IMR-90 (cell line): ENCODE measurements around the gene MCF2L2. TPM values are rescaled to one million over a fixed set of nuclear protein-coding genes. Genes with fewer than 3 reads are reported as not detected.

Experiments used
- ATAC-seq: fragments of 200-7000 bp; cut with Tn5 transposase; 2 replicates; pipeline ENCODE4 v1.9.1; 2020; ENCODE audit warnings: low read depth, mild to moderate bottlenecking, moderate library complexity
- BruUV-seq: library from RNA; stranded (reverse); fragments of 400-500 nt; replicated peaks from 2 replicates; lab custom pipeline; 2021; lab: Mats Ljungman, UMichigan
- CTCF ChIA-PET: fragments of 300-600 bp; formaldehyde crosslinking; extraction: SDS; loops from one replicate; lab custom pipeline; 2021; ENCODE audit warnings: antibody characterized with exemption; lab: Yijun Ruan, JAX
- POLR2A ChIA-PET: fragments of 300-600 bp; sonication (Branson Sonifier 250); formaldehyde crosslinking; loops from one replicate; lab custom pipeline; 2022; ENCODE audit warnings: antibody characterized with exemption; ENCODE audit not compliant: unreplicated experiment; lab: Charles Lee
- DNase-seq: peaks from one replicate; pipeline ENCODE4 v3.0.0; 2013
- H2AFZ ChIP-seq: replicated peaks from 2 replicates; pipeline ENCODE3; 2013; ENCODE audit warnings: low read length, mild to moderate bottlenecking; ENCODE audit not compliant: poor library complexity
- H2AK5ac ChIP-seq: 2 replicates; pipeline ENCODE4 v1.6.1; 2013; ENCODE audit warnings: low read depth, low read length, inconsistent platforms
- H2AK9ac ChIP-seq: replicated peaks from 2 replicates; pipeline ENCODE3; 2013; ENCODE audit warnings: mild to moderate bottlenecking, low read depth, low read length, moderate library complexity; ENCODE audit not compliant: poor library complexity
- H2BK120ac ChIP-seq: 2 replicates; pipeline ENCODE4 v1.6.1; 2013; ENCODE audit warnings: low read depth, low read length, inconsistent platforms
- H2BK15ac ChIP-seq: 3 replicates; pipeline ENCODE4 v1.6.1; 2013; ENCODE audit warnings: low read depth, low read length, inconsistent platforms
- H2BK20ac ChIP-seq: 2 replicates; pipeline ENCODE4 v1.6.1; 2013; ENCODE audit warnings: low read depth, mild to moderate bottlenecking, inconsistent platforms, low read length, moderate library complexity
- H2BK5ac ChIP-seq: 2 replicates; pipeline ENCODE4 v1.6.1; 2013; ENCODE audit warnings: mild to moderate bottlenecking, low read depth, low read length, inconsistent platforms; ENCODE audit not compliant: poor library complexity, severe bottlenecking
- H3K14ac ChIP-seq: replicated peaks from 2 replicates; pipeline ENCODE4 v1.6.1; 2013; ENCODE audit warnings: low read depth, low read length, inconsistent platforms
- H3K18ac ChIP-seq: 2 replicates; pipeline ENCODE4 v1.6.1; 2013; ENCODE audit warnings: low read depth, low read length, control low read depth
- H3K23ac ChIP-seq: 2 replicates; pipeline ENCODE4 v1.6.1; 2013; ENCODE audit warnings: low read depth, low read length, inconsistent platforms
- H3K27ac ChIP-seq: 2 replicates; pipeline ENCODE4 v1.5.1; 2013; ENCODE audit warnings: mild to moderate bottlenecking, control low read depth, low read length; ENCODE audit not compliant: insufficient read depth
- H3K27me3 ChIP-seq: 2 replicates; pipeline ENCODE4 v1.6.1; 2013; ENCODE audit warnings: low read length; ENCODE audit not compliant: control insufficient read depth, insufficient read depth
- H3K36me3 ChIP-seq: 2 replicates; pipeline ENCODE4 v1.6.1; 2013; ENCODE audit warnings: low read length, mixed read lengths; ENCODE audit not compliant: control insufficient read depth, insufficient read depth
- H3K4ac ChIP-seq: 2 replicates; pipeline ENCODE4 v1.6.1; 2013; ENCODE audit warnings: low read depth, low read length, inconsistent platforms
- H3K4me1 ChIP-seq: 2 replicates; pipeline ENCODE4 v1.6.1; 2013; ENCODE audit warnings: low read length, mixed read lengths; ENCODE audit not compliant: control insufficient read depth, insufficient read depth
- H3K4me2 ChIP-seq: 2 replicates; pipeline ENCODE4 v1.6.1; 2013; ENCODE audit warnings: low read depth, mild to moderate bottlenecking, control low read depth, low read length, moderate library complexity
- H3K4me3 ChIP-seq: 2 replicates; pipeline ENCODE4 v1.5.1; 2013; ENCODE audit warnings: low read depth, mild to moderate bottlenecking, control low read depth, low read length, moderate library complexity; ENCODE audit not compliant: insufficient read depth
- H3K56ac ChIP-seq: 2 replicates; pipeline ENCODE4 v1.6.1; 2013; ENCODE audit warnings: low read length, inconsistent platforms; ENCODE audit not compliant: insufficient read depth; ENCODE audit errors: extremely low read depth
- H3K79me1 ChIP-seq, 2 experiments: 2 replicates each; pipeline ENCODE4 v1.6.1; 2013; ENCODE audit warnings: low read length in 2 of 2, inconsistent platforms in 1 of 2, low read depth in 1 of 2
- H3K9ac ChIP-seq: 2 replicates; pipeline ENCODE4 v1.6.1; 2013; ENCODE audit warnings: low read depth, low read length, control low read depth
- H3K9me1 ChIP-seq: 2 replicates; pipeline ENCODE4 v1.6.1; 2013; ENCODE audit warnings: low read length, inconsistent platforms; ENCODE audit not compliant: insufficient read depth
- H3K9me3 ChIP-seq: 2 replicates; pipeline ENCODE4 v1.6.1; 2013; ENCODE audit warnings: low read length; ENCODE audit not compliant: control insufficient read depth, insufficient read depth
- H4K20me1 ChIP-seq: 2 replicates; pipeline ENCODE4 v1.6.1; 2013; ENCODE audit warnings: low read length, inconsistent platforms; ENCODE audit not compliant: insufficient read depth
- H4K5ac ChIP-seq: 2 replicates; pipeline ENCODE4 v1.6.1; 2013; ENCODE audit warnings: mild to moderate bottlenecking, low read depth, low read length, control low read depth
- H4K8ac ChIP-seq, 2 experiments: 2 replicates each; pipeline ENCODE4 v1.6.1; 2013; ENCODE audit warnings: low read depth in 2 of 2, low read length in 2 of 2, control low read depth in 1 of 2, inconsistent platforms in 1 of 2
- H4K91ac ChIP-seq: 2 replicates; pipeline ENCODE4 v1.6.1; 2013; ENCODE audit warnings: low read depth, low read length, inconsistent platforms; ENCODE audit not compliant: insufficient read depth
- BHLHE40 ChIP-seq: fragments of 150-350 bp; IDR thresholded peaks from 2 replicates; pipeline ENCODE4 v1.6.1; 2016; ENCODE audit warnings: mild to moderate bottlenecking, low read depth, low read length
- WGBS, 2 experiments: methylation state at CpG; one replicate each; pipeline versions ENCODE4 v1.1.5 to v1.1.7; 2013; ENCODE audit warnings: missing lambda C conversion rate in 2 of 2; ENCODE audit not compliant: insufficient read length in 1 of 2; ENCODE audit errors: extremely low coverage in 2 of 2; 5-methylcytosine and 5-hydroxymethylcytosine counted together
- dilution Hi-C: fragments of 300-500 bp; cut with HindIII; formaldehyde crosslinking; loops from one replicate; pipeline ENCODE4 v1.14.3; 2018; ENCODE audit warnings: low sequenced_read_pairs; ENCODE audit not compliant: unreplicated experiment
- in situ Hi-C: fragments of 300-500 bp; cut with MboI; formaldehyde crosslinking; loops from 3 replicates; pipeline ENCODE4 v1.14.3; 2019; ENCODE audit warnings: low sequenced_read_pairs, inconsistent platforms, mixed read lengths
- intact Hi-C: fragments of 100-400 bp; cut with micrococcal nuclease; formaldehyde crosslinking; loops from 2 replicates; pipeline ENCODE4 v1.10.0; 2022
- polyA plus RNA-seq, 3 experiments: library from polyadenylated mRNA; depleted of rRNA; stranded (reverse); fragments of >200 nt; gene quantifications; 2 replicates each; pipeline ENCODE4 v1.2.3, GENCODE V29; 2012; ENCODE audit warnings: low replicate concordance in 1 of 3
- total RNA-seq: library from RNA; depleted of rRNA; stranded (reverse); fragments of >200 nt; gene quantifications from 2 replicates; pipeline ENCODE4 v1.2.3, GENCODE V29; 2012
- TF ChIP-seq, protein P1 (sequence below): fragments of 150-350 bp; IDR thresholded peaks from 2 replicates; pipeline ENCODE4 v1.6.1; 2016; ENCODE audit warnings: low read depth, mild to moderate bottlenecking, low read length, moderate library complexity, borderline replicate concordance

Gene MCF2L2
- total and polyA plus RNA-seq, 2 of the 4 experiments (the other 2 are of a cell fraction) = under 0.01 TPM; not detected in 1

DNA sequence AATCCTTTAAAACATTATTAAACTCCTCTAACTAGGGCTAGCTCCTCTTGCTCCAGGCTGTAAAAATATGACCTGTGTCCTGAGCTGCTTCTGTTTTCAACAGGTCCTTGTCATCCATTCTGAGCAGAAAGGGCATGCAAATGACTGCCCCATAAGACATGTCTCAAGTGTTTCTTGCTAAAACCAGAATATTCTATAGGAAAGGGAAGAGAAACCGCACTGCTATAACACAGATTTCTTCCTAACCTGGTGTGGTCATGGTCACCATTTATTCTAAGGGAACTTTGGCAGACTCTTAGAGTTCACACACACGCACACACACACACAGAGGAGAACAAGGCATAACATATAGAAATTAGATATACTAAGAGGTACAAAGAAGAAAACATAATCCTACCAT is 209.6 kb downstream of the MCF2L2 start:
- H4K8ac ChIP-seq = no peak overlapping the region
- no peak overlapping the region for H3K27ac ChIP-seq
- no peak overlapping the region for H3K18ac ChIP-seq
- no peak overlapping the region for H2AK9ac ChIP-seq
- H3K23ac ChIP-seq = no peak overlapping the region
- H3K36me3 ChIP-seq = no peaks in the 10 kb centered on the region
- no peak overlapping the region for H3K4me2 ChIP-seq
- intact Hi-C loops (no loop called here), dilution Hi-C loops (no loop called here), in situ Hi-C loops (no loop called here)
- no peak overlapping the region for H2BK15ac ChIP-seq
- no peak overlapping the region for H2BK20ac ChIP-seq
- H2BK5ac ChIP-seq = no peak overlapping the region
- DNase-seq (no peak), ATAC-seq (no peak)
- no TSS peak for BruUV-seq
- H4K5ac ChIP-seq = no peak overlapping the region
- no peak overlapping the region for H3K14ac ChIP-seq
- no peak overlapping the region for H3K4ac ChIP-seq
- H2AFZ ChIP-seq = no peak overlapping the region
- no peaks in the 10 kb centered on the region for H3K79me1 ChIP-seq
- no peaks in the 10 kb centered on the region for H3K9me3 ChIP-seq
- H2BK120ac ChIP-seq = no peak overlapping the region
- peaks cover 33% of the 10 kb centered on the region for H3K27me3 ChIP-seq
- no peak for TF ChIP-seq BHLHE40
- TF ChIP-seq, protein P1, sequence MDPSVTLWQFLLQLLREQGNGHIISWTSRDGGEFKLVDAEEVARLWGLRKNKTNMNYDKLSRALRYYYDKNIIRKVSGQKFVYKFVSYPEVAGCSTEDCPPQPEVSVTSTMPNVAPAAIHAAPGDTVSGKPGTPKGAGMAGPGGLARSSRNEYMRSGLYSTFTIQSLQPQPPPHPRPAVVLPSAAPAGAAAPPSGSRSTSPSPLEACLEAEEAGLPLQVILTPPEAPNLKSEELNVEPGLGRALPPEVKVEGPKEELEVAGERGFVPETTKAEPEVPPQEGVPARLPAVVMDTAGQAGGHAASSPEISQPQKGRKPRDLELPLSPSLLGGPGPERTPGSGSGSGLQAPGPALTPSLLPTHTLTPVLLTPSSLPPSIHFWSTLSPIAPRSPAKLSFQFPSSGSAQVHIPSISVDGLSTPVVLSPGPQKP = no peak
- no peak overlapping the region for H2AK5ac ChIP-seq
- no peaks in the 10 kb centered on the region for H3K9me1 ChIP-seq
- POLR2A ChIA-PET = no interaction called here
- no peak overlapping the region for H3K4me3 ChIP-seq
- no peaks in the 10 kb centered on the region for H3K4me1 ChIP-seq
- no CpG with 5 or more reads among the region's 2 CpGs for WGBS, 2 experiments
- H3K9ac ChIP-seq = no peak overlapping the region
- CTCF ChIA-PET = interaction anchor here (1.0 kb wide), 1 partner anchor 12 kb away, joined by 3 read pairs; no protein-coding TSS in a partner anchor
- no peak overlapping the region for H4K91ac ChIP-seq
- H4K20me1 ChIP-seq = no peaks in the 10 kb centered on the region
- no peak overlapping the region for H3K56ac ChIP-seq
